ENCODE results near the gene CNKSR3.

GRCh38 chr6:154539593-154540269 is 29.2 kb upstream of the CNKSR3 start:
- no peak for TF ChIP-seq CTCF (IDR thresholded peaks at IDR 0.05)
- no peak for TF ChIP-seq POLR2A (IDR thresholded peaks at IDR 0.05)
